ENCODE data around the gene HLCS. TPM values are rescaled to one million over a fixed set of nuclear protein-coding genes. Genes with fewer than 3 reads are reported as not detected.

The HLCS gene
- 10.6 and 14.8 TPM in 2 replicates for total RNA-seq (ENCODE audit: low replicate concordance)
- long read RNA-seq, partial matches to known transcripts, result 2 of 24 reads
- long read RNA-seq, other reads (novel, unspliced or antisense), result 22 of 24 reads

- peak; percentile 78 for DNase-seq (ENCODE audit: extremely low spot score, unreplicated experiment)
- H3K4me1 Mint-ChIP-seq (ENCODE audit: unreplicated experiment), result peaks cover 7% of the 10 kb centered on the region
- H3K27ac Mint-ChIP-seq, result peak within 1 kb of the TSS; percentile 84
- peak; percentile 41 for TF ChIP-seq CTCF (conservative IDR thresholded peaks at IDR 0.05)
- H3K9me3 Mint-ChIP-seq, result no peaks in the 10 kb centered on the region
- H3K27me3 Mint-ChIP-seq, result no peaks in the 10 kb centered on the region
- H3K4me3 Mint-ChIP-seq, result peak within 1 kb of the TSS; percentile 93
- H3K36me3 Mint-ChIP-seq, result peaks cover 5% of the 10 kb centered on the region
These were observed at the start of gene HLCS for GRCh38 chr21:36966066-36966820. Gene HLCS (minus strand): TSS chr21:36966669. CDS start chr21:36966638, 31 bp downstream.

GRCh38 chr21:37009740-37010341, 43.4 kb upstream of the HLCS start:
- H3K9me3 Mint-ChIP-seq, result no peaks in the 10 kb centered on the region
- no peaks in the 10 kb centered on the region for H3K36me3 Mint-ChIP-seq
- H3K4me1 Mint-ChIP-seq (ENCODE audit: unreplicated experiment), result peaks cover 7% of the 10 kb centered on the region
- H3K4me3 Mint-ChIP-seq, result peak overlapping the region; percentile 81
- TF ChIP-seq CTCF (conservative IDR thresholded peaks at IDR 0.05), result peak; percentile 89
- H3K27me3 Mint-ChIP-seq, result peaks cover 33% of the 10 kb centered on the region
- peak; percentile 90 for DNase-seq (ENCODE audit: extremely low spot score, unreplicated experiment)
- peak overlapping the region; percentile 80 for H3K27ac Mint-ChIP-seq

- Mint-ChIP-seq H3K27ac (no peak overlapping the region), H3K4me1 (ENCODE audit: unreplicated experiment) (peaks cover 7% of the 10 kb centered on the region), H3K27me3 (peaks cover 40% of the 10 kb centered on the region), H3K36me3 (no peaks in the 10 kb centered on the region), H3K4me3 (no peak overlapping the region), H3K9me3 (no peaks in the 10 kb centered on the region)
- TF ChIP-seq CTCF (conservative IDR thresholded peaks at IDR 0.05), result no peak
- DNase-seq (ENCODE audit: extremely low spot score, unreplicated experiment), result no peak
These were observed 42.3 kb upstream of the HLCS start for GRCh38 chr21:37008724-37009123.

- Mint-ChIP-seq H3K27me3 (peaks cover 42% of the 10 kb centered on the region), H3K36me3 (no peaks in the 10 kb centered on the region), H3K4me1 (ENCODE audit: unreplicated experiment) (peaks cover 7% of the 10 kb centered on the region), H3K4me3 (peak within 1 kb of the TSS; percentile 82), H3K27ac (no peak within 1 kb of the TSS), H3K9me3 (no peaks in the 10 kb centered on the region)
- DNase-seq (ENCODE audit: extremely low spot score, unreplicated experiment), result no peak
- TF ChIP-seq CTCF (conservative IDR thresholded peaks at IDR 0.05), result no peak
These were observed 40.2 kb upstream of the HLCS start, which contains the start of gene RIPPLY3 for GRCh38 chr21:37006486-37007291. Gene RIPPLY3 (plus strand): TSS chr21:37006702. CDS start chr21:37006773, 71 bp downstream.

Data from type B pancreatic cell (in vitro differentiated cells).